ENCODE measurements around the gene ZNF10. TPM values are rescaled to one million over a fixed set of nuclear protein-coding genes. Genes with fewer than 3 reads are reported as not detected.

The ZNF10 gene
- total and polyA plus RNA-seq, 2 donors (not counting 1 experiment from before 2014, with no cell fraction given), result 5.2 to 20.9 TPM

- Histone ChIP-seq H3K27ac (ENCODE audit: low read length in 2 of 2) (no peak overlapping the region), H3K9ac (ENCODE audit: low read length) (no peak overlapping the region), H3K9me3 (ENCODE audit: control extremely low read depth in 1 of 3, control insufficient read depth in 2 of 3, insufficient read depth in 1 of 3, low read length in 2 of 3) (peaks cover 28 to 85% (median 54%) of the 10 kb centered on the region in 3 donors), H3K4me3 (ENCODE audit: control extremely low read depth in 1 of 5, extremely low read depth in 1 of 5, insufficient read depth in 1 of 5, low read depth in 2 of 5, low read length in 4 of 5) (no peak overlapping the region), H3K36me3 (replicated peaks in 1 of 2; ENCODE audit: control extremely low read depth in 1 of 2, control insufficient read depth in 1 of 2, extremely low read depth in 1 of 2, insufficient read depth in 2 of 2, low read length in 1 of 2) (peaks cover 7 to 16% of the 10 kb centered on the region in 2 experiments), H3K4me2 (replicated peaks; ENCODE audit: low read depth, low read length, poor library complexity, severe bottlenecking) (no peak overlapping the region), H4K20me1 (ENCODE audit: control insufficient read depth, insufficient read depth, low read length, poor library complexity, severe bottlenecking) (no peaks in the 10 kb centered on the region), H3K27me3 (replicated peaks in 1 of 4; ENCODE audit: control extremely low read depth in 1 of 4, control insufficient read depth in 3 of 4, insufficient read depth in 4 of 4, low read length in 3 of 4) (no peaks in the 10 kb centered on the region), H3K79me2 (ENCODE audit: control insufficient read depth, insufficient read depth, low read length) (peaks cover 50% of the 10 kb centered on the region), H3K4me1 (ENCODE audit: control insufficient read depth in 2 of 2, insufficient read depth in 2 of 2, low read length in 2 of 2) (peaks cover 0 to 5% of the 10 kb centered on the region in 2 donors), H2AFZ (ENCODE audit: insufficient read depth, low read depth, low read length, poor library complexity, severe bottlenecking) (no peak overlapping the region)
- ATAC-seq (ENCODE audit: low read depth) (no peak), DNase-seq (no peak)
- intact Hi-C loops (cut with micrococcal nuclease), result no loop called here
- POLR2A ChIA-PET, result no interaction called here
- Mint-ChIP-seq H3K27ac (no peak overlapping the region), H3K27me3 (no peaks in the 10 kb centered on the region), H3K4me1 (peaks cover 3% of the 10 kb centered on the region), H3K9me3 (ENCODE audit: insufficient read depth) (peaks cover 19% of the 10 kb centered on the region), H3K4me3 (no peak overlapping the region)
- TF ChIP-seq, protein P1, sequence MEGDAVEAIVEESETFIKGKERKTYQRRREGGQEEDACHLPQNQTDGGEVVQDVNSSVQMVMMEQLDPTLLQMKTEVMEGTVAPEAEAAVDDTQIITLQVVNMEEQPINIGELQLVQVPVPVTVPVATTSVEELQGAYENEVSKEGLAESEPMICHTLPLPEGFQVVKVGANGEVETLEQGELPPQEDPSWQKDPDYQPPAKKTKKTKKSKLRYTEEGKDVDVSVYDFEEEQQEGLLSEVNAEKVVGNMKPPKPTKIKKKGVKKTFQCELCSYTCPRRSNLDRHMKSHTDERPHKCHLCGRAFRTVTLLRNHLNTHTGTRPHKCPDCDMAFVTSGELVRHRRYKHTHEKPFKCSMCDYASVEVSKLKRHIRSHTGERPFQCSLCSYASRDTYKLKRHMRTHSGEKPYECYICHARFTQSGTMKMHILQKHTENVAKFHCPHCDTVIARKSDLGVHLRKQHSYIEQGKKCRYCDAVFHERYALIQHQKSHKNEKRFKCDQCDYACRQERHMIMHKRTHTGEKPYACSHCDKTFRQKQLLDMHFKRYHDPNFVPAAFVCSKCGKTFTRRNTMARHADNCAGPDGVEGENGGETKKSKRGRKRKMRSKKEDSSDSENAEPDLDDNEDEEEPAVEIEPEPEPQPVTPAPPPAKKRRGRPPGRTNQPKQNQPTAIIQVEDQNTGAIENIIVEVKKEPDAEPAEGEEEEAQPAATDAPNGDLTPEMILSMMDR (IDR thresholded peaks at IDR 0.05), result no peak
- TF ChIP-seq EZH2 (IDR thresholded peaks at IDR 0.05; ENCODE audit: borderline replicate concordance, insufficient read depth, low read depth, low read length, poor library complexity, severe bottlenecking), result no peak
- CTCF ChIA-PET, result no interaction called here
- no CpG with 5 or more reads among the region's 2 CpGs for WGBS (ENCODE audit: insufficient coverage)
These were observed 5.8 kb upstream of the ZNF10 start for GRCh38 chr12:133124674-133125073.

DNA sequence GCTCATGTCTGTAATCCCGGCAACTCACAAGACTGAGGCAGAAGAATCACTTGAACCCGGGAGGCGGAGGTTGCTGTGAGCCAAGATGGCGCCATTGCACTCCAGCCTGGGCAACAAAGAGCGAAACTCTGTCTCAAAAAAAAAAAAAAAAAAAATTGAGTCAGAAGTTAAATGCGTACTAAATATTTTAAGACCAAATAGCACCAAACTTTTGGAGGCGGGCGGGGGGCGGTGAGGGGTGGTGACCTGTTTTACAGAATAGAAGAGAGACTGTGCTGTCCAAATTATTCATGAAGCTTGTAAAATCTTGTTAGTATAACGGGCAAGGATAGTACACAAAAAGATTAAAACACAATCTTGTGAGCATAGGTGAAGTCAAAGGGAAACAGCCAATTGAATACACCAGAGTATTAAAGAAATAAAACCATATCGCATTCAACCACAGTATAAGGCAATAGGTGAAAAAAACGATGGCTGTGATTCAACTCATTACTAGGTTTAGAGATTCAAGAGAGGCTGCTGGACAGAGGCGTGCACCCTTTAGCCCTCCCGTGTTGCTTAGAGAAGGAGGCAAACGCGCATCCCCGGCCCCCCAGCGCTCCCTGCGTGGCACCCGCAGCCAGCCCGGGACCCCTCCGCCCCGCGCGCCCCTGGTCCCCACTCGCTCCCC is 924 bp upstream of the ZNF10 start:
- ChIA-PET CTCF (no interaction called here), POLR2A (interaction anchor here (0.5 to 1.6 kb wide), 5 partner anchors 26 to 174 kb away, joined by 3 to 12 read pairs (median 4); partner anchors contain the start of genes ZNF26 and ZNF605)
- no peak for DNase-seq
- peak overlapping the region; percentile 66 to 86 (median 77) for H3K4me3 ChIP-seq (ENCODE audit: control extremely low read depth in 1 of 5, extremely low read depth in 1 of 5, insufficient read depth in 1 of 5, low read depth in 2 of 5, low read length in 4 of 5)
- WGBS (ENCODE audit: insufficient coverage), result 16% methylated on average over 17 of the region's 26 CpGs
- Mint-ChIP-seq H3K27ac (peak overlapping the region; percentile 100), H3K4me1 (peaks cover 18% of the 10 kb centered on the region), H3K27me3 (no peaks in the 10 kb centered on the region), H3K4me3 (peak overlapping the region; percentile 100), H3K9me3 (ENCODE audit: insufficient read depth) (peaks cover 17% of the 10 kb centered on the region)
- H2AFZ ChIP-seq (ENCODE audit: insufficient read depth, low read depth, low read length, poor library complexity, severe bottlenecking), result peak overlapping the region; percentile 92
- H3K27ac ChIP-seq (ENCODE audit: low read length in 2 of 2), result peak overlapping the region; percentile 98 to 99
- peaks cover 0 to 5% of the 10 kb centered on the region in 2 experiments for H3K36me3 ChIP-seq (replicated peaks in 1 of 2; ENCODE audit: control extremely low read depth in 1 of 2, control insufficient read depth in 1 of 2, extremely low read depth in 1 of 2, insufficient read depth in 2 of 2, low read length in 1 of 2)
- TF ChIP-seq, protein P1 (IDR thresholded peaks at IDR 0.05), result no peak
- TF ChIP-seq EZH2 (IDR thresholded peaks at IDR 0.05; ENCODE audit: borderline replicate concordance, insufficient read depth, low read depth, low read length, poor library complexity, severe bottlenecking), result no peak
- H3K27me3 ChIP-seq (replicated peaks in 1 of 4; ENCODE audit: control extremely low read depth in 1 of 4, control insufficient read depth in 3 of 4, insufficient read depth in 4 of 4, low read length in 3 of 4), result no peaks in the 10 kb centered on the region
- ATAC-seq (ENCODE audit: low read depth), result no peak
- H3K4me2 ChIP-seq (replicated peaks; ENCODE audit: low read depth, low read length, poor library complexity, severe bottlenecking), result peak overlapping the region; percentile 90
- H3K4me1 ChIP-seq (ENCODE audit: control insufficient read depth in 2 of 2, insufficient read depth in 2 of 2, low read length in 2 of 2), result peaks cover 4 to 13% of the 10 kb centered on the region in 2 donors
- peaks cover 53% of the 10 kb centered on the region for H3K79me2 ChIP-seq (ENCODE audit: control insufficient read depth, insufficient read depth, low read length)
- no peaks in the 10 kb centered on the region for H4K20me1 ChIP-seq (ENCODE audit: control insufficient read depth, insufficient read depth, low read length, poor library complexity, severe bottlenecking)
- intact Hi-C loops (cut with micrococcal nuclease), result loop anchor here (1.0 to 5.0 kb wide), 9 partner anchors 49 to 357 kb away; partner anchors contain the start of genes CHFR, GOLGA3, ZNF140 and ZNF26
- peaks cover 13 to 61% (median 57%) of the 10 kb centered on the region in 3 donors for H3K9me3 ChIP-seq (ENCODE audit: control extremely low read depth in 1 of 3, control insufficient read depth in 2 of 3, insufficient read depth in 1 of 3, low read length in 2 of 3)
- H3K9ac ChIP-seq (ENCODE audit: low read length), result peak overlapping the region; percentile 88

Data from B cell (primary cell).